Measurements from ENCODE around the gene MAGEA10. TPM values are rescaled to one million over a fixed set of nuclear protein-coding genes. Genes with fewer than 3 reads are reported as not detected.
"Not testable (repeated sequence)": the region's sequence is repeated elsewhere in the genome, so short reads cannot be mapped to it uniquely, and the experiment has no call there.

MAGEA10 gene
- polyA plus RNA-seq = not detected

DNA sequence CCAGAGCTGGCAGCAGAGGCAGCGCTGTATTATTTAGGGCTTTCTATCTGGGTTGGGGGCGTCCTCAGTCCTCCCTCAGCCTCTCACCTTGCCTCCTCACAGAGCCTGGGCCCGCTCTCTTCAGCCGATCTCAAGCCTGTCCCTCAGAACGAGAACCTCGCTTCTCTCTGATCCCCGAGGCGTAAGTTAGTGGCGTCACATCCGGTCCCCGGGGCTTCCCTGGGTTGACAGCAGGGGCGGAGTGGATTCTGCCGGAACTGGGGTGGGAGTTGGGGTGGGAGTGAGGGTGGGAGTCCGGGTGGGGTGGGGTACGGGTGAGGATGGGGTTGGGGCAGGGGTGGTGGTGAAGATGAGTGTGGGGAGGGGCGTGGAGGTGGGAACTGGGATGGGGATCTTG, at the start of gene MAGEA10:
MAGEA10 (minus strand) TSS at position 190 of the 397 bp plus-strand sequence. CDS start 2,957 bp downstream, outside the sequence.
- Mint-ChIP-seq H3K27ac (no peak within 1 kb of the TSS), H3K36me3 (no peaks in the 10 kb centered on the region), H3K4me3 (no peak within 1 kb of the TSS), H3K27me3 (no peaks in the 10 kb centered on the region), H3K4me1 (no peaks in the 10 kb centered on the region), H3K9me3 (peaks cover 0 to 2% (median 0%) of the 10 kb centered on the region in 3 donors)

DNA sequence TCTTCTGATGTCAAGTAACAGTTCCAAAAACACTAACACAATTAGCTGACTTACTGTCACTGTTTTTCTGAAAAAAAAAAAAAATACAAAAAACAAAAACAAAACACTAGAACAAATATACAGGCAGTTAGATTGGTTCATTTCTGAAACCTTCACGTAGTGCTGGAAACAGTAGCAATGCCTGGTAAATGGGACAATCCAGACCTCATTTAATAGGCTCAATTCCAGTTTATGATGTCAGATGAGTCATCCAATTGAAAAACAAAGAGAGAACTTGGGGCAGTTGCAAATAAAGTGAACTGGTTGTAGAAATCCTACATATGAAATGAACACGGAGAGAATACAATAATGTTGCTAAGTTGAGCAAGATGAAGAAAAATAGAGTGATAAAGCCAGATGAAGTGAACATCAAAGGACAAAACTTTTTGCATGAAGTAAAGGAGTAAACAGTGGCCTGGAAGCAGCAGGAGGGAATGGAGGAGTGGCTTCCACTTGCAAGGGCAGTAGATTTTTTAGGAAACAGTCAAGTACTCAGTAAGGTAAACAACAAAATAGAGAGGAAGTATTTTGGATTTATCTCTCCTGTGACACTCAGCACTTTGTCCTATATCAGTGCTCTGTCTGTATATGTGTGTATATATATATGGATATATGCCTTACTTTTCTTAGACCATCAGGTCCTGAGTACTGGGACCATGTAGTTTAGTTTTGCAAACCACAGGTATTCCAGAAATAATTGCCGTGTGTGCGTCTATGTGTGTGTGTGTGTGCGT, 39.3 kb upstream of the MAGEA10 start:
- Mint-ChIP-seq H3K4me3 (no peak overlapping the region), H3K36me3 (no peaks in the 10 kb centered on the region), H3K4me1 (no peaks in the 10 kb centered on the region), H3K27me3 (no peaks in the 10 kb centered on the region), H3K27ac (no peak overlapping the region), H3K9me3 (peaks cover 0 to 4% (median 3%) of the 10 kb centered on the region in 3 donors)

DNA sequence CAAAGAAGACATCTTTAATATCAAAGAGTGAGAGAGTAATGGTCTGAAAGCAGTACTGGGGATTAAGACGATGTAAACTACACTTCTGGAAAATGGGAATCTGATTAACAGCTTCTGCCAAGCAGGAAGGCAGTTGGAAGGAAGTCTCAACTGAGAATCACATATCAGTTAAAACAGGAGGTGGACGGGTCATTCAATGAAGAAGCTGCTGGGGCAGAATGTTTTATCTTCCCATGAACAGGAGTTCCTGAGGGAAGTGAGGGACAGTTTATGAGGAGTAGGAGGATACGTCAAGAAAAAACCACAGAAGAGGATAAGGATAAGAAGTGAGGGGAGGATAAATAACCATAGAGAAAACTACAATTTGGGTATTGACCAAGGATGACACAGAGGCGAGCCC, 38.7 kb upstream of the MAGEA10 start:
- H3K4me3 Mint-ChIP-seq = no peak overlapping the region
- no peaks in the 10 kb centered on the region for H3K36me3 Mint-ChIP-seq
- no peaks in the 10 kb centered on the region for H3K4me1 Mint-ChIP-seq
- no peak overlapping the region for H3K27ac Mint-ChIP-seq
- peaks cover 0 to 4% (median 3%) of the 10 kb centered on the region in 3 donors for H3K9me3 Mint-ChIP-seq
- H3K27me3 Mint-ChIP-seq = no peaks in the 10 kb centered on the region

DNA sequence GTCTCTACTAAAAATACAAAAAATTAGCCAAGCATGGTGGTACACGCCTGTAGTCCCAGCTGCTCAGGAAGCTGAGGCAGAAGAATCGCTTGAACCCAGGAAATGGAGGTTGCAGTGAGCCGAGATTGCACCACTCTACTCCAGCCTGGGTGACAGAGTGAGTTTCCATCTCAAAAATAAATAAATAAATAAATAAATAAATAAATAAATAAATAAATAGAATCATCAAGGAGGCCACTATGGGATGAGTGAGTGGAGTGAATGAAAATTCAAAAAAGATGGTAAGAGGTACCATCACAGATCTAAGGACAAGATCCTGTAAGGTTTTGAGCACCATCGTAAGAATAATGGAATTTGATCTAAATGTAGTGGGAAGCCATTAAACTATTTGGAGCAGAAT, 37.5 kb upstream of the MAGEA10 start:
- not testable (repeated sequence) for H3K27ac Mint-ChIP-seq, H3K9me3 Mint-ChIP-seq, H3K4me3 Mint-ChIP-seq, H3K4me1 Mint-ChIP-seq, H3K27me3 Mint-ChIP-seq, H3K36me3 Mint-ChIP-seq

DNA sequence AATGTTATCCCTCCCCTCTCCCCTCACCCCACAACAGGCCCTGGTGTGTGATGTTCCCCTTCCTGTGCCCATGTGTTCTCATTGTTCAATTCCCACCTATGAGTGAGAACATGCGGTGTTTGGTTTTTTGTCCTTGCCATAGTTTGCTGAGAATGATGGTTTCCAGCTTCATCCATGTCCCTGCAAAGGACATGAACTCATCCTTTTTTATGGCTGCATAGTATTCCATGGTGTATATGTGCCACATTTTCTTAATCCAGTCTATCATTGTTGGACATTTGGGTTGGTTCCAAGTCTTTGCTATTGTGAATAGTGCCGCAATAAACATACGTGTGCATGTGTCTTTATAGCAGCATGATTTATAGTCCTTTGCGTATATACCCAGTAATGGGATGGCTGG, 35.5 kb upstream of the MAGEA10 start:
- not testable (repeated sequence) for H3K27me3 Mint-ChIP-seq, H3K9me3 Mint-ChIP-seq, H3K27ac Mint-ChIP-seq, H3K4me3 Mint-ChIP-seq, H3K36me3 Mint-ChIP-seq, H3K4me1 Mint-ChIP-seq

DNA sequence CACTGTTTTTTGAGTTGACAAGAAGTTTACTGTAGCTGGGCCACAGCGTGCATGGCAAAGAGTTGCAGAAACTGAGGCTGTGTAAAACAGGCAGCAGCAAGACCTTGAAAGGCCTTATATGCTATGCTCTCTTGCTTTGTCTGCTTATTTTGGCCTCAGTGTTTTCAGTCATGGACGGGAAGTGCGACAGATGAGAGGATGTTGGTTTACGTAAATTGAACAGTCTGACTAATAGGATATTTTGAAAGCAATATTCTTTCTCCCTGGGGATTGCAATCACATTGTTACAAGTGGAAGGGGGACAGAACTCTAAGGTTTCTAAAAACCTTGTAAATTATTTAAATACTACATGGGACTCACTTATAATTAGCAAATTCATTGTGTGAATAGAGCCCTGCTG, 32.2 kb upstream of the MAGEA10 start:
- H3K27ac Mint-ChIP-seq = no peak overlapping the region
- H3K4me1 Mint-ChIP-seq = no peaks in the 10 kb centered on the region
- peaks cover 0 to 10% (median 3%) of the 10 kb centered on the region in 3 donors for H3K9me3 Mint-ChIP-seq
- no peaks in the 10 kb centered on the region for H3K36me3 Mint-ChIP-seq
- H3K27me3 Mint-ChIP-seq = no peaks in the 10 kb centered on the region
- H3K4me3 Mint-ChIP-seq = no peak overlapping the region

DNA sequence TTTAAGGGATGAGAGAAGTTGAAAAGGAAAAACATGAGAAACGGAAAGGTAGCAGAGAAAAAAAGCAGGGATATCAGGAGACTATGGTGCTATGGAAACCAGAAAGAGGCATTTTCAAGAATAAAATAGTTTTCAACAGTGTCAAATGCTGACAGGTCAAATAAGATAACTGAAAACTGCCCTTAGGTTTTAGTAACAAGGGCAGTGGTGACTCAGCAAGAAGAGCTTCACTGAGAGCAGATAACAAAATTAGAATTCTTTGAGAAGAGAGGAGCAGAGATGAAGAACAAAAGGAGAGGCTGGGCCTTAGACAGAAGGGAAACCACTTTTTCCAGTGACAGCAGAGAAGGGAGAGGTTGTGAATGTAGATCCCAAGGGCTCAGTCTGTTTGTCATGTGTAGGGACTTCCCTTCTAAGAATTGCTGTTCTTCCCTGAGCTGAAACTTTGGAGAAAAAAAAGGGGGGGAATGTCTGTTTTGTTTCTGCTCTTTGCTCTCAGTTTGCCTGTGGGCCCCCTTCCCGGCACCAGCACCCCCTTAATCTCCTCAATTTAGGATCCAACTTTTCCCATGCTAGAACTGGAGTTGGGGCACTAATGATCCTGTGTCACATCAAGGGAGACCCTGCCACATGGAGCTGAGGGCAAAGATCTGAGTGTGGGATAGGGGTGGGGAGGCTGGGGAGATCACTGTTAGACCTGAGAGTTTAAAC, 26.8 kb upstream of the MAGEA10 start:
- Mint-ChIP-seq H3K4me1 (no peaks in the 10 kb centered on the region), H3K9me3 (peaks cover 0 to 6% (median 1%) of the 10 kb centered on the region in 3 donors), H3K4me3 (no peak overlapping the region), H3K27me3 (no peaks in the 10 kb centered on the region), H3K27ac (no peak overlapping the region), H3K36me3 (no peaks in the 10 kb centered on the region)

DNA sequence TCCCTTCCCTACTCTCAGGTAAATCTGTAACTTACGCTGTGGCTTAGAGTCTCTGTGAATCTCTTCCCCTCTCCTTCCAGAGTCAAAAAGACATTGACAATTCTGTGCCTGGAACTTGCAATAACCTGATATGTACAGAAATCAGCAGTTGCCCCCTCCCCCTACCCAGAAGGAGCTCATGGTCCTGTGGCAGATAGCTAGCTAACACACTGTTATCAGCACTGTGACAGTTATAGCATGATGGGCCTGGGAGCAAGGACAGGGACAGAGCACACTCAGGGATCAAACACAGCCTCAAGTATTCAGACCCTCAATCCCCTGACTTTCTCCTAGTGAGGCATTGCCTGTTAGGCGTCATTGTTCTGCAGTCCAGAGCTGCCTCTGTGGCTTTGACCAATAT, 18.7 kb upstream of the MAGEA10 start:
- Mint-ChIP-seq H3K36me3 (no peaks in the 10 kb centered on the region), H3K4me3 (no peak overlapping the region), H3K4me1 (no peaks in the 10 kb centered on the region), H3K27me3 (no peaks in the 10 kb centered on the region), H3K9me3 (peaks cover 0 to 6% (median 0%) of the 10 kb centered on the region in 3 donors), H3K27ac (no peak overlapping the region)

DNA sequence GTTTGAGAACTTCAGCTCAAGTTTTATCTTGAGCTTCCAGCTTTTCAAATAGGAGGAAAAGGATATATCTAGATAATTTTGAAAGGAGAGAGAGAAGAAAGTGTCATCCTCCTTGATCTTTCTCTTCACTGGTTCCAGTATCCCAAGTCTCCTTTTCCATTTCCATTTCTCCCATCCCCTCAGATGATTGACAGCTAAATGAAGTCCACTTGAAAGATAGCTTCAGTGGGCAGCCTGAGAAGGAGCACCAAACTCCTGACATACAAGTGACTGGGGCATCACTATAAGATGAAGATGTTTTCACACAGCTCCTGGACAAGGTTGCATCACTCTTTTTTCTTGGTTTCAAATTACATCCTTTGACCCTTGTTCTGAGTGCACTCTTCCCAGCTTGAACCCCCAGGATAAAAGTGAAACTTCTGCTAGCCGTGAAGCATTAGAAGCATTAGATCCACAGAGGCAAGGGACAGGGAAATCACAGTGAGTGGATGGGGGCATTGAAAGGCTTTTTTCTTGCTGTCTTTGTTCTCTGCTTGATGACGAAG, 17.5 kb upstream of the MAGEA10 start:
- H3K9me3 Mint-ChIP-seq = peaks cover 0 to 4% (median 0%) of the 10 kb centered on the region in 3 donors
- no peak overlapping the region for H3K27ac Mint-ChIP-seq
- no peaks in the 10 kb centered on the region for H3K27me3 Mint-ChIP-seq
- no peak overlapping the region for H3K4me3 Mint-ChIP-seq
- H3K4me1 Mint-ChIP-seq = no peaks in the 10 kb centered on the region
- H3K36me3 Mint-ChIP-seq = no peaks in the 10 kb centered on the region

DNA sequence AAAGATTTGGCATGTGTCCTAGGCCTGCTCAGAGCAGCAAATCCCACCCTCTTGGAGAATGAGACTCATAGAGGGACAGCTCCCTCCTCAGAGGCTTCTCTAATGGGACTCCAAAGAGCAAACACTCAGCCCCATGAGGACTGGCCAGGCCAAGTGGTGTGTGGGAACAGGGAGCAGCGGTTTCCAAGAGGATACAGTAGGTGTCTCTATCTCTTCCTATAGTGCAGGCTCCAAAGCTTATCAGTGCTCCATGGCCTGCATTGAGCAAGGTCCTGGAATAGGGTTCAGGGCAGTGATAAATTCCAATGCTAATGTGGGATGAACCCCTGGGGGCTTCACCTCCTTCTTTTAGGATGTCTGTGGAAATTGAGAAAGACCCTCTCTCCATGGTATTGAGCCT, 15.7 kb upstream of the MAGEA10 start:
- Mint-ChIP-seq H3K27ac (no peak overlapping the region), H3K4me1 (no peaks in the 10 kb centered on the region), H3K27me3 (no peaks in the 10 kb centered on the region), H3K9me3 (peaks cover 0 to 4% (median 0%) of the 10 kb centered on the region in 3 donors), H3K36me3 (no peaks in the 10 kb centered on the region), H3K4me3 (no peak overlapping the region)

DNA sequence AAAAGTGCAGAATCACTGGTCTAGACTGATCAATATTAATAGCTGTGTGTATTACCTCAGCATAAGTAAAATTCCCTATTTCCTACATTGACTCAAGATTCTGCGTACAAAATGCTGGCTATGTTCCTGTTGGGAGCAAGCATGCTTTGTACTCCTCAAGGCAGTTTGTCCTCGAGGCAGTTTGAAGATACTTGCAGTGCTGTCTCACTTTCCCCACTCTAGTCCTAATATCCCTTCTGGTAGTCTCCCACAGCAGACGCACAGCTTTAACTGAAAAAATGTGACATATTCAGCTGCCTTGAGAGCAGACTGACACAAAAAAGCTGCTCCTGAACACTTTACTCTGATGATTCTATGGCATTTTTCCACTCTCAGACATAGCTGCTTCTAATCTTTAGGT, 12.9 kb upstream of the MAGEA10 start:
- Mint-ChIP-seq H3K4me3 (no peak overlapping the region), H3K9me3 (peaks cover 0 to 4% (median 0%) of the 10 kb centered on the region in 3 donors), H3K4me1 (no peaks in the 10 kb centered on the region), H3K27ac (no peak overlapping the region), H3K36me3 (no peaks in the 10 kb centered on the region), H3K27me3 (no peaks in the 10 kb centered on the region)

DNA sequence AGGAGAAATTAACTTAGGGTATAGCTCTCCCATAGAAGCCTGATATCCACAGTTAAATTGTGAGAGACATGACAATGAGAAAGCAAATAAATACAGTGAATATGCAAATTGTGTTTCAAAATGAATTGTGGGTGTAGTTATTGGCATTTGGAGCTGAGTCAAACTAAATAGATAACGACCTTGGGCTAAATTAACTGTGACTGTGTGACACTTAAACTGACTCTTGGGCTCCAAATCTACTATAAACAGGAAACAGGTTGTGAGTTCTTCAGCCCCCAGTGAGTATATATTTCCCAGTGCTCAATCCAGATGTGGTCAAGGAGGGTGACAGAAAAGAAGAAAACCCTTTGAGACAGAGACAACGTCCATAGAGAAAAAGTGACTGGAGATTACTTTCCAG, 11.3 kb upstream of the MAGEA10 start:
- Mint-ChIP-seq H3K27ac (no peak overlapping the region), H3K4me1 (no peaks in the 10 kb centered on the region), H3K27me3 (no peaks in the 10 kb centered on the region), H3K36me3 (no peaks in the 10 kb centered on the region), H3K4me3 (no peak overlapping the region), H3K9me3 (no peaks in the 10 kb centered on the region)

DNA sequence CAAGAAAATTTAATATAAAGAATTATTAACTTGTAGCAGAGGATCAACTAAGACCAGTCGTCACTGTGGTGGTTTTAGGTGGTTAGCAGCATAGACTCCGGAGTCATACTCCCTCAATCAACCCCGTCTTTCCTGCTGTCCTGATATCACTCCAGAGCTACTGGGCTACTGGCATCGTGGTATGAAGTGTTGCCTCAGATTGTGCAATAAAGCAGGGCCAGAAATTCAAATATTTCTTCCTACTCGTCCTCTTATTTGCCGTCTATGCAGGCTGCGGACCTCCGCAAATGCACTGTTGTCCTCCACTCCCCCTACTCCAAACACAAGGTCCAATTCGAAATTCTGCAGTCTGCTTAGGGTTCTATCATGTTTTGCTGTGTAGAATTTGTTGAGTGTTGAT, 1.2 kb upstream of the MAGEA10 start:
- Mint-ChIP-seq H3K27me3 (no peaks in the 10 kb centered on the region), H3K36me3 (no peaks in the 10 kb centered on the region), H3K9me3 (peaks cover 0 to 2% (median 0%) of the 10 kb centered on the region in 3 donors), H3K4me1 (no peaks in the 10 kb centered on the region), H3K27ac (peak overlapping the region in 1 of 3 donors; percentile 20), H3K4me3 (no peak overlapping the region)

DNA sequence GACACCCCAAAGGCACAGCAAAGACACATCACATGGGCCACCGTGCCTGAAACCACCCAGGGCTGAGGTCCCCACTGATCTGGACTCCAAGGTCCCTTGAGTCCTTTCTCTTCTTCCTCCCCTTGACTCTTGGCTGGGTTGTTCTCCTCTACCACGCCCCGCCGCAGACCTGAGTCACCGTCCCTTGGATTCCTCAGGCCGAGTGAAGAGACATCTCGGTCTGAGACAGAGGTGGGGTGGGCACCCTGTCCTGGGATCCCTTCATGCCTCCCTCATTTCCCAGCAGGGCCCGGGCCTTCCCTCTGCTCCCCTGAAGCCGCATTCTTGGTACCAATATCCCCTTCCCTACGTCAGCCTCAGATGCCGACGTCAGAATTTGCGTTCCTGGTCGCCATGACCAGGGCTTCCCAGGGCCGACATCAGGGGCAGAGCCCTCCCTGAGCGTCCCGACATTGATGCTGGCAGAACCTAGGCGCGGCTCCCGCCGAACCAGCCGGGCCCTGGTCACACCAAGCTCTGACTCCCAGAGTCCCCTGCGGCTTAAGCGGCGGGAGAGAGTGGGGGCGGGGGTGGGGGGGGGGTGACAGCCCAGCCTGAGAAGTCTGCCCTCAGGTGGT, 498 bp downstream of the MAGEA10 start:
- no peaks in the 10 kb centered on the region for H3K4me1 Mint-ChIP-seq
- H3K4me3 Mint-ChIP-seq = no peak overlapping the region
- H3K27ac Mint-ChIP-seq = no peak overlapping the region
- H3K27me3 Mint-ChIP-seq = no peaks in the 10 kb centered on the region
- H3K9me3 Mint-ChIP-seq = peaks cover 0 to 2% (median 0%) of the 10 kb centered on the region in 3 donors
- H3K36me3 Mint-ChIP-seq = no peaks in the 10 kb centered on the region

DNA sequence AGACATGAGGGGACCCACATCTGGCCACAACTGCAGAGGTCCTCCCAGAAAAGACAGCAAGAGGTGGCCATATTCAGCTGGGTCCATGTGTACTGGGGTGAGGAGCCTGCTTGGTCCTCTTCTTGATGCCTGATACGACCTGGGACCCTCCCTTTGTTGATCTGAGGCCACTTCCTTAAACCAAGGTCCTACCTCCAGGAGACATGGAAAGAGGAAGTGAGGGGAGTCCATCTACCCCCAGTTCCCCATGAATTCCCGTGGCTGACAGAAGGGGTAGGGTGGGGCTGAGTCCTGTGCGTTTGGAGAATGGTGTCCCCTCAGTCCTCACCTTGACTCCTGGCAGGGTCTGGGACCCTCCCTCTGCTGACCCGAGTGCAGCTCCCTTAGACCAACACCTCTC, 2.1 kb downstream of the MAGEA10 start:
- Mint-ChIP-seq H3K4me1 (no peaks in the 10 kb centered on the region), H3K36me3 (no peaks in the 10 kb centered on the region), H3K27ac (peak overlapping the region in 1 of 3 donors; percentile 57), H3K4me3 (no peak overlapping the region), H3K27me3 (no peaks in the 10 kb centered on the region), H3K9me3 (peaks cover 0 to 2% (median 0%) of the 10 kb centered on the region in 3 donors)

Data from IgD-negative memory B cell (primary cell).